Measurements from ENCODE around the gene MMP23B.
"Not testable (repeated sequence)": the region's sequence is repeated elsewhere in the genome, so short reads cannot be mapped to it uniquely, and the experiment has no call there.

The MMP23B gene

DNA sequence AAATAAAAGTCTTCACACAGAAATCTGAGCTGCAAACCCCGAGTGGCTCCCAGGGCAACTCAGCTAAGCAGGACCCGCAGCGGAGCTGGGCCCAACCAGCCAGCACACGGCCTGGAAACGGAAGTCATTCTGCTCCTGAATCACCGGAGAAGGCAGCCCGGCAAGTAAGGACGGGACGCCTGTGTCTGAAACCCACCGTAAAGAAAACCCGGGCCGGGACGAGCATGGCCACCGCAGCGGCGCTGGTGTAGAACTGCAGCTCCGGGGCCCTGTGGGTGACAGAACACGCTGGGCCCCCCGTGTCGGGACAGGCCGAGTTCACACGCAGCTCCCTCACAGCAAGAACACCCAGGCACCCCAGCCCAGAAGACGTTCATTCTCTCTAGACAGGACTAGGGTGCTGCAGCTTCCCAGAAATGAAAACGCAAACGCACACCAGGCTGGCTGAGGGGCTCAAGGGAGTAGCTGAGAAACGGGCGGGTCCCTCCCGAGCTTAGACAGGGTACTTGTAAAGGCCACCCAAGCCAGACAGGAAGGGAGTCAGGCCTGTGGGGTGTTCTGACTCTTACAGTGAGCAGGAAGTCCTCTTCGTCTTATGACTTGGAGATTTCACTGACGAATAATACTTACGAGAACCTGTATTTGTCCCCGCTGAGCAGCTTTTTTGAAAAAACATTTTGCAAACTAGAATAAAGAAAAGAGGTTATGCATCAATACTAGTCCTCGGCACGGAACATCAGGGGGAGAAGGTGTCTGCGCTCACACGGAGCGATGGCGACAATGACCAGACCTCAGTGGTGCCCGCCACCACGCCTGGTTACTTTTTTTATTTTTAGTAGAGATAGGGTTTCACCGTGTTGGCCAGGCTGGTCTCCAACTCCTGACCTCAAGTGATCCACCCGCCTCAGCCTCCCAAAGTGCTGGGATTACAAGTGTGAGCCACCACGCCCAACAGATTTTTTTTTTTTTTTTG is 37.8 kb downstream of the MMP23B start:
- H3K4me3 ChIP-seq (ENCODE audit: low read length) = no peak overlapping the region
- TF ChIP-seq, protein P1, sequence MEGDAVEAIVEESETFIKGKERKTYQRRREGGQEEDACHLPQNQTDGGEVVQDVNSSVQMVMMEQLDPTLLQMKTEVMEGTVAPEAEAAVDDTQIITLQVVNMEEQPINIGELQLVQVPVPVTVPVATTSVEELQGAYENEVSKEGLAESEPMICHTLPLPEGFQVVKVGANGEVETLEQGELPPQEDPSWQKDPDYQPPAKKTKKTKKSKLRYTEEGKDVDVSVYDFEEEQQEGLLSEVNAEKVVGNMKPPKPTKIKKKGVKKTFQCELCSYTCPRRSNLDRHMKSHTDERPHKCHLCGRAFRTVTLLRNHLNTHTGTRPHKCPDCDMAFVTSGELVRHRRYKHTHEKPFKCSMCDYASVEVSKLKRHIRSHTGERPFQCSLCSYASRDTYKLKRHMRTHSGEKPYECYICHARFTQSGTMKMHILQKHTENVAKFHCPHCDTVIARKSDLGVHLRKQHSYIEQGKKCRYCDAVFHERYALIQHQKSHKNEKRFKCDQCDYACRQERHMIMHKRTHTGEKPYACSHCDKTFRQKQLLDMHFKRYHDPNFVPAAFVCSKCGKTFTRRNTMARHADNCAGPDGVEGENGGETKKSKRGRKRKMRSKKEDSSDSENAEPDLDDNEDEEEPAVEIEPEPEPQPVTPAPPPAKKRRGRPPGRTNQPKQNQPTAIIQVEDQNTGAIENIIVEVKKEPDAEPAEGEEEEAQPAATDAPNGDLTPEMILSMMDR (conservative IDR thresholded peaks at IDR 0.05; ENCODE audit: low read depth, low read length) = no peak
- DNase-seq (ENCODE audit: low read depth) = no peak

DNA sequence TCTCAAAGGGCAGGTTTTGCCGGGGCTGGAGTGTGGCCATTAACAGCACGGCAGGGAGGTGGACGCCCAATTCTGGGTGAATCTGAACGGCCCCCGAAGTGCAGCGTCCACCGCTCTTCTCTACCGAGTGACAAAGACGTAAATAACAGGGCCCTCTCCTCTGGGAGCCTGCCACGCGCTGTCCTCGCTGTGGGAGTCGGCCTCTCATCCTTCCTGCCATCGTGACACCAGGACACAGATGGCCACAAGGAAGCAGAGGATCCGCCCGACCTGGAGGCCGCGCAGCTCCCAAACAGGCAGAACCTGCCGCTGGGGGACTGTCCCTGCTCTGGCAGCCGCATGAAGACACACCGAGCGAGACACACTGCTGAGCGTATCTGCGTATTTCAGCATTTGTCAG is 38.9 kb downstream of the MMP23B start:
- DNase-seq (ENCODE audit: low read depth) = no peak
- TF ChIP-seq, protein P1 (conservative IDR thresholded peaks at IDR 0.05; ENCODE audit: low read depth, low read length) = no peak
- H3K4me3 ChIP-seq (ENCODE audit: low read length) = no peak overlapping the region

DNA sequence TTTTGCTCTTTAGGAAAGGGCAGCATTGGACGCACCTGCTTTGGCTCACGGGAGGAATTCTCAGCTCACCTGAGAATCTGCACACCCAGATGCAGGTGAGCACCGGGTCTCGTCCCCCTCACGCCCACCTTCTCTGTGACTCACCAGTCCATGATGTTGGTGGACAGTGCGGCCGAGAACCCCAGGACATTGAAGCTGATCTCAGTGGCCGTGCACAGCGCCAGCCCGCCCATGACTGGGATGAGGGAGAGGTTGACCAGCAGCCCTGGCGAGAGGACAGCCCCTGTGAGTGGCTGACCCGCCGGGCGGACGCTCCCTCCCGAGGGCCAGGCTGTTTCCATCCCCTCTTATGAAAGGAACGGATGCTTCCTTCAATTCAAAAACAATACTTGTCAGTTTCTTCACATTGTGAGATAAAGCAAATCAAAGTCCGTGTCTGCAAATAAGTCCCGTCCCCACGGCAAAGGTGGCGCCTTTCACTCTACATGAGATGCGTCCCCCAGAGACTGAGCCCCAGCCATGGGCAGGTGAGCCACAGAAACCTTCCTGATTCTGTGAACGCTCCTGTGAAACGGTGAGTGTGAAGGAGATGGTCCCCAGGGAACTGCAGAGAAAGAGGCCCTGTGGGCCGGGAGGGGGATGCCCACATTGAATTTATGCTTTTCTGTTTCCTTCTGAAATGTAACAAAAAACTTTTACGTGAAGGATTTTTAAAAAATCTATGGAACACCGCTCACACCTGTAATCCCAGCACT is 39.6 kb downstream of the MMP23B start:
- no peak overlapping the region for H3K4me3 ChIP-seq (ENCODE audit: low read length)
- TF ChIP-seq, protein P1 (conservative IDR thresholded peaks at IDR 0.05; ENCODE audit: low read depth, low read length) = no peak
- no peak for DNase-seq (ENCODE audit: low read depth)

DNA sequence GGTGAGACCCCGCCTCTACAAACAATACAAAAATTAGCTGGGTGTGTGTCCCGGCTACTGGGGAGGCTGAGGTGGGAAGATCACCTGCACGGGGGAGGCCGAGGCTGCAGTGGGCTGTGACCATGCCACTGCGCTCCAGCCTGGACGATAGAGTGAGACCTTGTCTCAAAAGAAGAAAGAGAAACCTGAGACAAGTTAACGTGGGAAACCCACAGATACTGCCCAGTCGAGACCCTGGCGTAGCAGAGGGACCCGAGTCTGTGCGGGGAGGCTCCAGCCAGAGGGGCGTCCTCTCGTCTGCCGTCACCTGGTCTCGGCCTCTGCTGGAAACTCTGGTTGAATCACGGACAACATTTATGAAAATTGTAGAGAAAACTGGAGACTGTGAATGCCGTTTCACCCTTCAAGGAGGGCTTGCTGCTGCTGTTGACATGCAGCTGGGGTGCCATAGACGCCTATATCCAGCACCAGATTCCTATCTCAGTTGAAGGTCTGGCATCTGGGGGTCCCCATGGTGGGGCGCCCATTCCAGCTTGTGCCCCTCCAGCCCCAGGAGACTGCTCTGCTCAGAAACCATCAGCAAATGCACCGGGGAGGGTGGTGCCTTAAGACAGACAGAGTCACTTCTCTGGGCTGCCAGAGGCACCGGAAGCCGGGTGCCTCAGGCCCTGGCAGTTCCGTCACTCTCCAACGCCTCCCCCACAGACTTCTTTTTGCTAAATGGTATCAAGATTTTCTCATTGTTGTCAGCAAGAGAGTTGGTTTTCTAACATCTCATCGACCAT is 40.4 kb downstream of the MMP23B start:
- H3K4me3 ChIP-seq (ENCODE audit: low read length) = no peak overlapping the region
- TF ChIP-seq, protein P1 (conservative IDR thresholded peaks at IDR 0.05; ENCODE audit: low read depth, low read length) = no peak
- no peak for DNase-seq (ENCODE audit: low read depth)

DNA sequence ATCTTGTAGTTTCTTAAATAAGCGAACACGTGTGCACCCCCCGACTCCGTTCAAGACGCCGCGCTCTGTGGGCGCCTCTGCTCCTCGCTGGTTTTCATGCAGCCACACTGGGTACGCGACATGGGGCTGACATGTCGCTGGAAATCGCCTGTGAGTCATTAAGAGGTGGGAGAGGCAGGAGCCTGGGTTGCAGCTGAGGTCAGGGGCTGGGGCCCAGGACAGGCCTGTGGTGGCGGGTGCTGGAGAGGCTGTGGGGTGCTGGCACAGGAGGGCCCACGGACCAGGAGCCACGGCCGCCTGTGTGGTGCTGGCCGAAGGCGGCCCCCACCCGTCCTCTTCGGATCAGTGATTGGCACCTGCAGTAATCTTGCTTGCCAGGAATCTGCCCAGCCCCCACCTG is 42.8 kb downstream of the MMP23B start:
- H3K4me3 ChIP-seq (ENCODE audit: low read length); DNase-seq (ENCODE audit: low read depth): not testable (repeated sequence)

DNA sequence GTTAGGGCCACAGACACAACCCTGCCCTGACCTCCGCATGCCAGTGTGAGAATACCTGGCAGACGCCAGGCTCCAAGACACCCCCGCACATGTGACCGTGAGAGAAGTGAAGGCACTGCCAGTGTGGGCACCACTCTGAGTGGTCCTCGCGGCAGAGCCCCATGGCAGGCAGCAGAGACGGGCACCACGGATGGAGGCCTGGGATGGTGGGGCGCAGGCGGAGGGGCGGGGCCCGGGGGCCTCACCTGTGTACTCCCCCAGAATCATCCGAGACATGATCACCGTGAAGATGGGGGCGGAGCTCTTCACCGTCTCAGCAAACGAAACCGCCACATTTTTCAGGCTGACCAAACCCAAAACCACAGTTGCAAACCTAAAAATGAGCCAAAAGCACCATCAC is 43.2 kb downstream of the MMP23B start:
- DNase-seq (ENCODE audit: low read depth); H3K4me3 ChIP-seq (ENCODE audit: low read length): not testable (repeated sequence)

DNA sequence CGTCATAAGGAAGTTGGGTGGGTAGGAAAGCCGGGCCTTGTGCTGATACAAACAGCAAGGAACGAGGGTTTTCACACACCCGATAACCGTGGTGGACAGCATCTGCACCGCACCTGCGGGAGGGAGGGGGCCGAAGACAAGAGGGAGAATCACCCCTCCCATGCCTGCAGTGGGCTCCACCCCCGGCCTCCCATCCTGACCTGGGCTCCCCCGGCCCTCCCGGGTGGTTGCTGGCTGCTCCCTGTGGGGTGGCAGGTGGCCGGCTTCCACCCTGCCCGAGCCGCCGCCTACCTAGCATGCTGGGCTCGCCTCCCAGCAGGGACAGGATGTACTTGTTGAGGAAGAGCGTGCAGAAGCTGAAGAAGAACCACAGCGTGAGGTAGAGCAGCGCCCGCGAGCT is 44.1 kb downstream of the MMP23B start:
- not testable (repeated sequence) for H3K4me3 ChIP-seq (ENCODE audit: low read length); DNase-seq (ENCODE audit: low read depth)

Data from retinal pigment epithelial cell (primary cell).